22Rv1 (cell line): Measurements from ENCODE around the gene ABHD11.

Experiments
- CTCF ChIP-seq: fragments of 450-650 bp; IDR thresholded peaks from 2 replicates; pipeline ENCODE4 v1.5.1; 2017; ENCODE audit warnings: mild to moderate bottlenecking
- ZFX ChIP-seq: fragments of 450-650 bp; IDR thresholded peaks from 2 replicates; pipeline ENCODE4 v1.6.1; 2017; ENCODE audit warnings: antibody characterized with exemption, borderline replicate concordance

DNA sequence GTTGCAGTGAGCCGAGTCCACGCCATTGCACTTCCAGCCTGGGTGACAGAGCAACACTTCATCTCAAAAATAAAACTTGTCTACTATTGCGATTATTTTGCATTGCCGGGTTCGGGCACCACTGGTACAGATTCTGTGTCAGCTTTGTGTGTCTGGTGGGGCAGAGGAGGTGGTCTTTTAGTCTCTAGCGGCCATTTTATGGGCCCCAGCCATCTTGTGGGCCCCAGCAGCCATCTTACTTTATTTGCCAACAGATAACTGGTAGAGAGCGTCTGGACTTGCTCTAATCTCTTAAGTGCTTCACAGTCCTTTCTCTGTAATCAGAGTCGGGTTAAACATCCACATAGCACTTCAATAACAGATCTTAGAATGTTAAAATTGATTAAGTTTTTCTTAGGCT lies 50.3 kb downstream of the ABHD11 start:
- TF ChIP-seq CTCF (no peak), ZFX (no peak)
